SK-N-DZ (cell line): ENCODE data around the gene CYTL1.
"Not testable (repeated sequence)": the region's sequence is repeated elsewhere in the genome, so short reads cannot be mapped to it uniquely, and the experiment has no call there.

Experiments
- DNase-seq: peaks from one replicate; pipeline ENCODE4 v3.0.0-alpha.2; 2015; ENCODE audit warnings: low spot score

Gene CYTL1

GRCh38 chr4:5003372-5003857 lies 15.8 kb downstream of the CYTL1 start:
- DNase-seq, result peak; percentile 64

GRCh38 chr4:5001641-5002040 lies 17.6 kb downstream of the CYTL1 start:
- not testable (repeated sequence) for DNase-seq

GRCh38 chr4:4996935-4997334 lies 22.3 kb downstream of the CYTL1 start:
- DNase-seq, result not testable (repeated sequence)

GRCh38 chr4:4995908-4996265 lies 23.4 kb downstream of the CYTL1 start:
- DNase-seq, result no peak

- DNase-seq, result peak; percentile 78
Measured at GRCh38 chr4:4995103-4995907, 24.0 kb downstream of the CYTL1 start.

GRCh38 chr4:4994312-4995097 lies 24.8 kb downstream of the CYTL1 start:
- DNase-seq, result no peak

GRCh38 chr4:4992833-4993232 lies 26.4 kb downstream of the CYTL1 start:
- no peak for DNase-seq

- no peak for DNase-seq
Measured at GRCh38 chr4:4991541-4992099, 27.6 kb downstream of the CYTL1 start.

- DNase-seq, result peak; percentile 33
Measured at GRCh38 chr4:4990857-4991540, 28.3 kb downstream of the CYTL1 start.

GRCh38 chr4:4990329-4990728 lies 28.9 kb downstream of the CYTL1 start:
- DNase-seq, result no peak

- no peak for DNase-seq
Measured at GRCh38 chr4:4989083-4989622, 30.1 kb downstream of the CYTL1 start.

GRCh38 chr4:4987656-4988055 lies 31.6 kb downstream of the CYTL1 start:
- no peak for DNase-seq

- no peak for DNase-seq
Measured at GRCh38 chr4:4986841-4987240, 32.4 kb downstream of the CYTL1 start.

- peak; percentile 32 for DNase-seq
Measured at GRCh38 chr4:4985844-4986243, 33.4 kb downstream of the CYTL1 start.

- DNase-seq, result no peak
Measured at GRCh38 chr4:4985036-4985435, 34.2 kb downstream of the CYTL1 start.

- no peak for DNase-seq
Measured at GRCh38 chr4:4984186-4984585, 35.1 kb downstream of the CYTL1 start.

- no peak for DNase-seq
Measured at GRCh38 chr4:4981827-4982226, 37.4 kb downstream of the CYTL1 start.

GRCh38 chr4:4981427-4981826 lies 37.8 kb downstream of the CYTL1 start:
- no peak for DNase-seq

- DNase-seq, result no peak
Measured at GRCh38 chr4:4980621-4981230, 38.5 kb downstream of the CYTL1 start.

GRCh38 chr4:4979971-4980370 lies 39.3 kb downstream of the CYTL1 start:
- DNase-seq, result no peak

- no peak for DNase-seq
Measured at GRCh38 chr4:4974727-4975126, 44.5 kb downstream of the CYTL1 start.
